MM.1S (cell line): ENCODE measurements around the gene TRIAP1.

Experiments used
- CTCF ChIP-seq: fragments of 300-600 bp; sonication (generic); IDR thresholded peaks from 2 replicates; pipeline ENCODE4 v1.5.1; 2016; ENCODE audit warnings: antibody characterized with exemption, low read length, mixed read lengths
- EZH2phosphoT487 ChIP-seq: fragments of 300-600 bp; sonication (generic); IDR thresholded peaks from 2 replicates; pipeline ENCODE4 v1.6.1; 2018; ENCODE audit warnings: antibody characterized with exemption, low read length

GRCh38 chr12:120413901-120414695 is 32.1 kb downstream of the TRIAP1 start:
- TF ChIP-seq CTCF: no peak
- no peak for TF ChIP-seq EZH2phosphoT487
